GM12891 (cell line): ENCODE data around the gene CLDN7.

Source experiments
- POLR2A ChIP-seq: IDR thresholded peaks from 2 replicates; pipeline ENCODE4 v1.6.1; 2011; ENCODE audit warnings: low read depth, low read length, control low read depth
- POLR2AphosphoS5 ChIP-seq: IDR thresholded peaks from 2 replicates; pipeline ENCODE4 v1.6.1; 2011; ENCODE audit warnings: low read depth, low read length, control low read depth
- SPI1 ChIP-seq: IDR thresholded peaks from 2 replicates; pipeline ENCODE4 v1.6.1; 2011; ENCODE audit warnings: low read depth, low read length, control low read depth
- TAF1 ChIP-seq: IDR thresholded peaks from 2 replicates; pipeline ENCODE4 v1.6.1; 2011; ENCODE audit warnings: low read depth, low read length, control low read depth

DNA sequence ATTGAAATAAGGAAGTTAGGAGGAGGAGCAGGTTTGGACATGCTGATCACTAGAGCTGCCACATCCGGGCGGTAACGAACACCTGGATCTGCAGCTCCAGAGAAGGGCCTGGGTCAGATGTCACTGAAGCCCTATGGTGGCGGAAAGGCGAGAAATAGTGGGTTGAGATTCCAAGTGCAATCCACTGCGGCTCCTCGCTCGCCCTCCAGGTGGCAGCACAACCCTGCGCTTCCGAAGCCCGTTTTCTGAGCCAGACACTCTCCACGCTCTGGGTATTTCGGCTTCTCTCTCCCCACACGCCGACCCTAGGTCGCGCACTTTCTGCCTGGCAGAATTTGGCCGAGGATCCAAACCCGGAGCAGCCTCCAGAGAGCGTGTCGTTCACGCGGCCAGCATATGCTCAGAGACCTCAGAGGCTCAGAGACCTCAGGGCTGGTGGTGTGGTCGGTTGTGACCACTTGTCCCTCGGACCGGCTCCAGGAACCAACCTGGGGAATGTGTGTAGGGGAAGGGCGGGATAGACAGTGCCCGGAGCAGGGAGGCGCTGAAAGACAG lies 18.3 kb upstream of the CLDN7 start:
- TF ChIP-seq POLR2A (no peak), POLR2AphosphoS5 (no peak), SPI1 (no peak), TAF1 (no peak)
